HepG2 (cell line): ENCODE results near the gene NPHS1. TPM values are rescaled to one million over a fixed set of nuclear protein-coding genes. Genes with fewer than 3 reads are reported as not detected.

Experiments
- CSRNP1 ChIP-seq: sonication (generic); formaldehyde crosslinking; IDR thresholded peaks from 2 replicates; pipeline ENCODE4 v1.8.1; 2023; ENCODE audit warnings: mild to moderate bottlenecking, missing genetic modification reagents
- E2F1 ChIP-seq: sonication (generic); formaldehyde crosslinking; IDR thresholded peaks from 2 replicates; pipeline ENCODE4 v1.5.0; 2020; ENCODE audit warnings: missing genetic modification reagents
- GABPA ChIP-seq, 2 experiments: IDR thresholded peaks; 2 replicates each; pipeline ENCODE4 v1.6.1; 2011 to 2016; ENCODE audit warnings: low read depth in 2 of 2, low read length in 1 of 2, missing biosample characterization in 1 of 2, missing genetic modification characterization in 1 of 2
- HDAC1 ChIP-seq: sonication (generic); formaldehyde crosslinking; IDR thresholded peaks from 2 replicates; pipeline ENCODE4 v1.5.1; 2020; ENCODE audit warnings: mild to moderate bottlenecking, missing genetic modification reagents
- MAX ChIP-seq: IDR thresholded peaks from 2 replicates; pipeline ENCODE4 v1.6.1; 2012; ENCODE audit warnings: inconsistent platforms
- NR3C1 ChIP-seq: sonication (generic); formaldehyde crosslinking; IDR thresholded peaks from 2 replicates; pipeline ENCODE4 v1.4.0; 2020; ENCODE audit warnings: missing genetic modification reagents
- PLRG1 ChIP-seq: fragments of 450-650 bp; conservative IDR thresholded peaks from 2 replicates; pipeline ENCODE4 v1.6.1; 2016
- RXRA ChIP-seq: sonication (generic); formaldehyde crosslinking; IDR thresholded peaks from 2 replicates; pipeline ENCODE4 v1.5.1; 2020; ENCODE audit warnings: missing genetic modification reagents
- SIN3B ChIP-seq: fragments of 150-350 bp; IDR thresholded peaks from 2 replicates; pipeline ENCODE4 v1.6.1; 2014; ENCODE audit warnings: low read length
- TGIF2 ChIP-seq: IDR thresholded peaks from 2 replicates; pipeline ENCODE4 v1.6.1; 2016; ENCODE audit warnings: control low read depth, missing compliant biosample characterization
- ZBED4 ChIP-seq: sonication (generic); formaldehyde crosslinking; IDR thresholded peaks from 2 replicates; pipeline ENCODE4 v1.4.0; 2020; ENCODE audit warnings: missing genetic modification reagents, borderline replicate concordance
- ZBTB7A ChIP-seq: sonication (generic); formaldehyde crosslinking; IDR thresholded peaks from 2 replicates; pipeline ENCODE4 v1.8.0; 2022; ENCODE audit warnings: mild to moderate bottlenecking, missing genetic modification reagents
- ZHX1 ChIP-seq: sonication (generic); formaldehyde crosslinking; IDR thresholded peaks from 2 replicates; pipeline ENCODE4 v1.8.1; 2022; ENCODE audit warnings: low read depth, mild to moderate bottlenecking, missing genetic modification reagents
- ZNF607 ChIP-seq: sonication (generic); formaldehyde crosslinking; IDR thresholded peaks from 2 replicates; pipeline ENCODE4 v1.5.1; 2020; ENCODE audit warnings: missing genetic modification reagents, mild to moderate bottlenecking, borderline replicate concordance
- ZSCAN5A ChIP-seq: sonication (generic); formaldehyde crosslinking; IDR thresholded peaks from 2 replicates; pipeline ENCODE4 v1.8.0; 2022; ENCODE audit warnings: mild to moderate bottlenecking, missing genetic modification reagents, borderline replicate concordance
- polyA plus RNA-seq, 8 experiments: library from polyadenylated mRNA; depleted of rRNA in 3 of 8; stranded (reverse) in 7 of 8; unstranded in 1 of 8; fragments of >200 nt; fragmentation: Illumina TruSeq in 4 of 8; extraction: Trizol in 4 of 8; gene quantifications; 2 replicates each; pipeline versions ENCODE4 v1.2.1 to v1.2.3, GENCODE V29; 2011 to 2016; ENCODE audit warnings: low read depth in 4 of 8, missing spikeins in 1 of 8, mixed read lengths in 1 of 8; ENCODE audit not compliant: insufficient read depth in 1 of 8
- total RNA-seq, 5 experiments: library from RNA; depleted of rRNA; stranded (reverse); fragments of >200 nt; fragmentation: Illumina TruSeq; extraction: Trizol; gene quantifications; 2 replicates each; pipeline ENCODE4 v1.2.3, GENCODE V29; 2016; ENCODE audit warnings: low read depth in 1 of 5

Gene NPHS1
- total and polyA plus RNA-seq, 2 of the 13 experiments (the other 11 are each of a cell fraction or from before 2014, with no cell fraction given) = not detected

- TF ChIP-seq MAX (peak; percentile 27; the same call in 1 of the 2 replicates), GABPA (IDR thresholded peaks at IDR 0.05; ENCODE audit: low read depth, low read length) (0 out of 2 replicates have a peak, but pooled peaks have one; percentile 13), GABPA (CRISPR knock-in tag; IDR thresholded peaks at IDR 0.05; ENCODE audit: low read depth) (peak; percentile 47), ZBTB7A (CRISPR knock-in tag) (no peak), E2F1 (CRISPR knock-in tag) (no peak), ZNF607 (CRISPR knock-in tag) (no peak), CSRNP1 (CRISPR knock-in tag) (no peak), ZSCAN5A (CRISPR knock-in tag) (no peak), HDAC1 (CRISPR knock-in tag) (peak; percentile 41), TGIF2 (no peak), ZHX1 (CRISPR knock-in tag) (no peak), SIN3B (no peak), RXRA (peak; percentile 14; the same call in 1 of the 2 replicates), PLRG1 (no peak), ZBED4 (CRISPR knock-in tag) (no peak), NR3C1 (CRISPR knock-in tag) (no peak)
These were observed 47.4 kb upstream of the NPHS1 start (continued) for GRCh38 chr19:35899547-35900214.
